Activated naive CD8-positive, alpha-beta T cell (primary cell): ENCODE data around the gene RHOD.

Experiments used
- H3K27ac Mint-ChIP-seq: one replicate; pipeline ENCODE4 v1.8.0; 2021; ENCODE audit warnings: mixed read lengths
- H3K27me3 Mint-ChIP-seq: one replicate; pipeline ENCODE4 v1.8.0; 2021; ENCODE audit warnings: mixed read lengths
- H3K36me3 Mint-ChIP-seq: one replicate; pipeline ENCODE4 v1.8.0; 2021; ENCODE audit warnings: mixed read lengths
- H3K4me1 Mint-ChIP-seq: one replicate; pipeline ENCODE4 v1.8.0; 2021; ENCODE audit warnings: low read depth, mixed read lengths
- H3K4me3 Mint-ChIP-seq: one replicate; pipeline ENCODE4 v1.8.0; 2021; ENCODE audit warnings: mild to moderate bottlenecking, mixed read lengths
- H3K9me3 Mint-ChIP-seq: one replicate; pipeline ENCODE4 v1.8.0; 2021; ENCODE audit warnings: low read depth, mixed read lengths

Gene RHOD

DNA sequence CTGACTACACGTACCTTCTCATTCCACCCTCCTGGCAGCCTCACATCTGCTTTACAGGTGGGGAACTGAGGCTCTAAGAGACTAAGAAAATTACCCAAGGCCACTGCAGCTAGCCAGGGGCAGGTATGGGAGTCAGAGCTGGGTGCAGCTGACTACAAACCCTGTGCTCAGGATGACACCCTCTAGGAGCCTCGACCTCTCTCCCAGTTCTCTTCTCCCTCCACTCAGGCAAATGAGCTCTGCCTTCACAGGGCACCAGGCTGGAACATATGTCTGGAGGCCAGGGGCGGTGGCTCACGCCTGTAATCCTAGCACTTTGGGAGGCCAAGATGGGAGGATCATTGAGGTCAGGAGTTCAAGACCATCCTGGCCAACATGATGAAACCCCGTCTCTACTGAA lies 29.7 kb upstream of the RHOD start:
- H3K4me1 Mint-ChIP-seq = peaks cover 23% of the 10 kb centered on the region
- H3K36me3 Mint-ChIP-seq = no peaks in the 10 kb centered on the region
- H3K9me3 Mint-ChIP-seq = no peaks in the 10 kb centered on the region
- H3K4me3 Mint-ChIP-seq = no peak overlapping the region
- H3K27ac Mint-ChIP-seq = no peak overlapping the region
- H3K27me3 Mint-ChIP-seq = peaks cover 11% of the 10 kb centered on the region

DNA sequence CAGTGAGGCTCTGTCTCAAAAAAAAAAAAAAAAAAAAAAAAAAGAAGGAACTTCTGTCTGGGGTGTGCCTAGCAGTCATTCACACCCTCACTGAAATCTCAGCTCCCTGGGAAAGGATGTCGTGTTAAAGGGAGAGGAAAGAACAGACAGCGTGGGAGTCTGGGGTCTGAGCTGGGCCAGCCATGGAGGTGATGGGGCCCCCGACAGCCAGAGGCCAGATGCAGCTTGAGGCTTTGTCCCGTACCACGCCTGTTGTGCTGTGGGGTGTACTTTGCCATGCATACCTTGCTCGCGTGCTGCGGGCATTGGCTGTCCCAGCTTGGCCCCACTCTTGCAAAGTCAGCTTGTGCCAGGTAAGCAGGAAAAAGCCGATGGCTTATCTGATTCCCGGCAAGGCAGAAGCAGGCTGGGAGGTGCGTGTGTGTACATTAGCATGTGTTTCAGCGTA lies 29.1 kb upstream of the RHOD start:
- H3K27me3 Mint-ChIP-seq = peaks cover 7% of the 10 kb centered on the region
- peaks cover 18% of the 10 kb centered on the region for H3K4me1 Mint-ChIP-seq
- H3K36me3 Mint-ChIP-seq = no peaks in the 10 kb centered on the region
- no peak overlapping the region for H3K27ac Mint-ChIP-seq
- no peaks in the 10 kb centered on the region for H3K9me3 Mint-ChIP-seq
- no peak overlapping the region for H3K4me3 Mint-ChIP-seq

DNA sequence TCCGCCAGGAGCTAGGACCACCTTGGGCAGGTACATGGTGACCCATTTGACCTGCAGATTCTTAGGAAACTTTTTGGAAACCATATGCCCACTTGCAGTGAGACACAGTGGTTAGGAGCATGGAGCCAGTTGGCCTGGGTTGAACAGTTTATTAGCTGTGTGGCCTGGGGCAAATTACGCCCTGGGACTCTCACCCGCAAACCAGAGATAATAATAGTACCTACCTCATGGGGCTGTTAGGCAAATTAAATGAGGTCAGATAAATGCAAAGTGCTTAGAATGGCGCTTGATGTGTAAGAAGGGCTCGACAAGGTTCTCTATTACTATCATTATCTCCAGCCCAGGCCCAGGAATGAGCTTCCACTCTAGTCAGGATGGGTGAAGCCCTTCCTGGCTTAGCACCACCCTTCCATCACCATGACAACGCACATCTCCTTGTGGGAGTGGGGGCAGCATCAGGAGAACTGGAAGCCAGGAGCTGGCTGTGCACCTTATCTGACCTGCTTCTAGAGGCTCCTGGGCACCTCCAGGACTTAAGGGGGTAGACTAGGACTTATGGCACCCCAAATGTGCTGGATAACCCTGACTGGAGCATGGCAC lies 28.6 kb upstream of the RHOD start:
- Mint-ChIP-seq H3K27me3 (peaks cover 5% of the 10 kb centered on the region), H3K36me3 (no peaks in the 10 kb centered on the region), H3K4me3 (no peak overlapping the region), H3K27ac (no peak overlapping the region), H3K4me1 (peaks cover 16% of the 10 kb centered on the region), H3K9me3 (no peaks in the 10 kb centered on the region)

DNA sequence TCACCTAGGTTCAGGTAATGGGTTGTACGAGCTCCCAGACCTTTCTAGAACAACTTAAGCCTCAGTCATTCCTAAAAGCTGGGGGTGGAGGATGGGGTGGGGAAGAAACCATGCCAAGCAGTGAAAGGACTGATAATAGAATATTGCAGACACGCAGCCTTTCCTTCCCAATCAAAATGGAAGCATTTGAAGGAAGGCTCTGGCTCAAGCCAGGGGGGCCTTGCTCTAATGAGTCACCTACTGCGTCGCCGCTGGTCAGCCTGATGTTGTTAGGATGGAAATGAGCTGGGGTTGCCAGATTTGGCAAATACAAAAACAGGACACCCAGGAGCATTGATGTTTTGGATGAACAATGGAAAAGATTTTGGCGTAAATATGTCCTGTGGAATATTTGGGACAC lies 27.5 kb upstream of the RHOD start:
- H3K27ac Mint-ChIP-seq = no peak overlapping the region
- no peaks in the 10 kb centered on the region for H3K9me3 Mint-ChIP-seq
- no peak overlapping the region for H3K4me3 Mint-ChIP-seq
- H3K36me3 Mint-ChIP-seq = no peaks in the 10 kb centered on the region
- peaks cover 4% of the 10 kb centered on the region for H3K27me3 Mint-ChIP-seq
- peaks cover 11% of the 10 kb centered on the region for H3K4me1 Mint-ChIP-seq

DNA sequence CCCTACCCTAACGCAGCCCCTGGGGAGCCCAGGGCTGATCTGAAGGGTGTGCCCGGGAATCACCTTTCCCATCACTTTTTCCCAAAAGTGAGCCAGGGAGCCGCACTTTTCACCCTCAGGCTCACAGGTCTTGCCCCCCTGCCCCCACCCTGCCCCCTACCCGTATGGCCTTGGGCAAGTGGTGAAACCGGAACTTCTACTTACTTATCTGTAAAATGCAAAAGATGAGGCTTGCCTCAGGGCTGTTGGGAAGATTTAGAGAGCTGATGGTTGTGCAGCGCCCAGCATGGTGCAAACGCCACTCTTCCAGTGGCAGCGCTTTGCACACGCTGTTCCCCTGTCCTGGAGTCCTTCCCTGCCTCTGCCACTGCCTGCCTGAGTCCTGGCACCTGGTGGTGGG lies 25.7 kb upstream of the RHOD start:
- H3K4me1 Mint-ChIP-seq = no peaks in the 10 kb centered on the region
- H3K4me3 Mint-ChIP-seq = no peak overlapping the region
- H3K36me3 Mint-ChIP-seq = no peaks in the 10 kb centered on the region
- H3K27me3 Mint-ChIP-seq = peaks cover 4% of the 10 kb centered on the region
- no peaks in the 10 kb centered on the region for H3K9me3 Mint-ChIP-seq
- no peak overlapping the region for H3K27ac Mint-ChIP-seq

DNA sequence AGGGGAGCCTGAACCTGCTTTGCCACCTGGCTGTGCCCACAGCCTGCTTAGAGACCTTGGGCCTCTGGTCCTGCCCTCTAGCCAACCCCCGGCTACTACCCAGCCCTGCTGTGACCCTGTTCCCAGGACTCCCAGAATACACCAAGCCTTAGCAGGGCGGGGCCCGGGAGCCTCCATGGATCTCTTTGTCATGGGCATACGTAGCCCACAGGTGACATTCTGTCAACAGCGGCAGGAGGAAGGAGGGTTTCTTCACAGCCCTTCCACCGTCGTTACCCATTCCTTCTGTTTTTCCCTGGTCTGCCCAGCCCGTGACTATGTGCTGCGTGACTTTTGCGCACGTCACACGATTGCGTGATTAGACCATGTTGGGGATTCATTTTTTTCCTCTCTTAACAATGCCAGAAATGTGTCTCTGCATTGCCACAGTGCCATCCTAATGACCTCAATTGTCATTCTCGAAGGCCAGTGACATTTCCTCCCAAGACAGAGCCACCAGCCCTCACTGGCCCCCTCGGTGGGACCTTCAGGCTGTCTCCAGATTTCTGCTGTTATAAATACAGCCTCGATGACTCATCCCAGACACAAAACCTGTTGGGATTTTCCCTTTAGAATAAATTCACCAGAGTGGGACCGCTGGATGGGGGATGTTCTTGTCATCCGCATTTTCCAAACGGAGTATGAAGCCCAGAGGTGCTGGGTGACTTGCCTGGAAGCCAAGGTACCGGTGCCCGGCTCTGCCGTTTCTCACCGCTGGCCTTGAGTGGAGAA lies 24.7 kb upstream of the RHOD start:
- Mint-ChIP-seq H3K9me3 (no peaks in the 10 kb centered on the region), H3K4me3 (no peak overlapping the region), H3K36me3 (no peaks in the 10 kb centered on the region), H3K27ac (no peak overlapping the region), H3K4me1 (no peaks in the 10 kb centered on the region), H3K27me3 (peaks cover 5% of the 10 kb centered on the region)

DNA sequence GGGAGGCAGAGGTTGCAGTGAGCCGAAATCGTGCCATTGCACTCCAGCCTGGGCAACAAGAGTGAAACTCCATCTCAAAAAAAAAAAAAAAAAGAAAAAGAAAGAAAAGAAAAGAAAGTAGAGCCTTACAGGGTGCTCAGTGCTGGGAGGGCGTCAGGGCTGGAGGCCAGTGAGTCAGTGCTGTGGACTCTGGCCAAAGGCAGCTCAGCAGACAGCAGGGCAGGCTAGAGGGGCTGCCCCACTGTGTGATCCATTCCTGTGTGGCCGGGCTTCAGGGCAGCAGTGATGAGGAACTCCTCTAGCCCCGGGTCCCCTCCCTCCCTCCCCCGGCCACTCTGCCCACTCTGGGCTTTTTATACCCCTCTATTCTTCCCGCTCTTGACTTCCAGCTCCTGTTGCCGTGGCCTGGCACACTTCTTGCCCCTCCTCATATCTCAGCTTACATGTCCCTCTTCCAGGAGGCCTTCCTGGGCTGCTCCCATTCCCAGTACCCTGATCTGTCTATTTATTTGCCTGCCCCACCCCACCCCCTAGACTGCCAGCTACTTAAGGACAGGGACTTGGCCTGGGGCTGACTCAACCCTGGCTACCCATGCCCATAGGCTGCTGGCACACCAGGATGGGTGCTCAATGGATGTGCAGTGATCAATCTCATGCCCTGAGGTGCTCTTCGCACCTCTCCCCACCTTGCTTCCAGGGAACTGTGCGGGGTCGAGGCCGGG lies 23.7 kb upstream of the RHOD start:
- no peaks in the 10 kb centered on the region for H3K4me1 Mint-ChIP-seq
- no peak overlapping the region for H3K27ac Mint-ChIP-seq
- H3K4me3 Mint-ChIP-seq = no peak overlapping the region
- peaks cover 5% of the 10 kb centered on the region for H3K27me3 Mint-ChIP-seq
- H3K9me3 Mint-ChIP-seq = no peaks in the 10 kb centered on the region
- H3K36me3 Mint-ChIP-seq = no peaks in the 10 kb centered on the region

DNA sequence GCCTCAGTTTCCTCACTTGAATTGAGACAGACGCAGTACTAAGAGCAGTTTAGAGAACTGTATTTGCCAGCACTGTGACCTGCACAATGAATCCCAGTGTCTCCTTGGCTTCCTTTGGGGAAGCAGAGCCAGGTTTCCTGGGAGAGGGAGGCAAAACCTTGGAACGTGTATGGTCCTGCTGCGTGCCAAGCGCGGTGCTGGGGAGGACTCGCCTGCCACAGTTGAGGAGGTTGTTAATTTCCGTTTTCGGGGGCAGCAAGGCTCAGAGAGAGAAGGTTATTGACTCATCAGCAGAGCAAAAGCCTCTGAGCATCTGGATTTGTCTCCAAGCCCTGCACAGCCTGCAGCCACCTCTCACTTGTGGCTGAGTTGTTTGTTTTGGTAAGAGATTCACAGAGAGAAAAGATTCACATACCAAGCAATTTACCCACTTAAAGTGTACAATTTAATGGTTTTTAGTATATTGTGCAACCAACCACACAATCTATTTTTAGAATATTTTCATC lies 22.9 kb upstream of the RHOD start:
- H3K4me1 Mint-ChIP-seq = no peaks in the 10 kb centered on the region
- H3K9me3 Mint-ChIP-seq = no peaks in the 10 kb centered on the region
- H3K36me3 Mint-ChIP-seq = no peaks in the 10 kb centered on the region
- peaks cover 5% of the 10 kb centered on the region for H3K27me3 Mint-ChIP-seq
- H3K27ac Mint-ChIP-seq = no peak overlapping the region
- no peak overlapping the region for H3K4me3 Mint-ChIP-seq

DNA sequence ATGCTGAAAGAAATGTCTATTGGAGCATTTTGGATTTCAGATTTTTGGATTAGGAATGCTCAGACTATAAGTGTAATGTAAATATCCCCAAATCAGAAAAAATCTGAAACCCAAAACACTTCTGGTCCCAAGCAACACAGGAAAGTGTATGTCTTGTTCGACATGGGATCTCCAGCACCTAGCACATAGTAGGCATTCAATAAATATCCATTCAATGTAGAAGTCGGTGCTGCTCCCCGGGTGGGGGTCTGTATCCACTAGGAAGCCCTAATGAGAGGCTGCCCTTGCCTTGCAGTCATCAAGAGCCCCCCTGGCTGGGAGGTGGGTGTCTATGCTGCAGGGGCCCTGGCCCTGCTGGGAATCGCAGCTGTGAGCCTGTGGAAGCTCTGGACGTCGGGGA lies 22.3 kb upstream of the RHOD start:
- Mint-ChIP-seq H3K4me1 (no peaks in the 10 kb centered on the region), H3K27ac (no peak overlapping the region), H3K36me3 (no peaks in the 10 kb centered on the region), H3K9me3 (no peaks in the 10 kb centered on the region), H3K4me3 (no peak overlapping the region), H3K27me3 (peaks cover 3% of the 10 kb centered on the region)

DNA sequence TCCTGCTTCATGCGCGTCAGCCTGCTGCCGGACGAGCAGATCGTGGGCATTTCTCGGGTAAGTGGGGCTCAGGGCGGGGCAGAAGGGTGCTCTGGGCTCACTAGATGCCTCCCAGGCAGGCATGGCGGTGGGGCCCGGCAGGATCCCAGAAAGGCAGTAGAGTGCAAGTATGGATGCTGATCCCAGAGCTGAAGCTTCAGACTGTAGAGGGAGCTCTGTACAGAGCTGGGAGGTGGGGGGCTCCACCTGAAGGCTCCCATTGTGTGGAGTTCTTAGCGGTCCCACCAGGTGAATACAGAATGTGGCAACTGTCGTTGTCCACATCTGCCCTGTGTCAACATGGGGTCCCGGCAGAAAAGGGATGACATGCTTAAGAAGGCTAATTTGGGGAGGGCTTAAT lies 16.5 kb upstream of the RHOD start:
- H3K4me3 Mint-ChIP-seq = no peak overlapping the region

DNA sequence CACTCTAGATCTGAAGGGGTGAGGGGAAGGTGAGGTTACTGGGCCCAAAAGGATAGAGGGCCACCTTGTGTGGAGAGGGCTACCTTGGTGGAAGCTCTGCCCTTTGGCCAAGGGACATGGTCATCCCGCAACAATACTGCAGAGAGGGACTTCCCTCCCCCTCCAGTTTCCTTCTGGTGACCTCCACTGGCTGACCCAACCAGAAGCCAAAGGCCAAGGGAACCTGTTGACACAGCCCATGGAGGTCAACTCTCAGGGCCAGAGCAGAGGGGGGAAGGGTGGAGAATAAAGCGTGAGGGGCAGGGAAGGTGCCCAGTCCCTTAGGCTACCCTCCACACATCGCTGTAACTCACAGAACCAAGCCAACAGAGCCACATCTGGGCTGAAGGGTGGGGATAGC lies 15.0 kb upstream of the RHOD start:
- no peak overlapping the region for H3K27ac Mint-ChIP-seq

More for the DNA sequence above, 16.5 kb upstream of the RHOD start:
- peaks cover 9% of the 10 kb centered on the region for H3K27me3 Mint-ChIP-seq
- H3K36me3 Mint-ChIP-seq = no peaks in the 10 kb centered on the region
- H3K9me3 Mint-ChIP-seq = no peaks in the 10 kb centered on the region
- H3K4me1 Mint-ChIP-seq = no peaks in the 10 kb centered on the region
- no peak overlapping the region for H3K27ac Mint-ChIP-seq

DNA sequence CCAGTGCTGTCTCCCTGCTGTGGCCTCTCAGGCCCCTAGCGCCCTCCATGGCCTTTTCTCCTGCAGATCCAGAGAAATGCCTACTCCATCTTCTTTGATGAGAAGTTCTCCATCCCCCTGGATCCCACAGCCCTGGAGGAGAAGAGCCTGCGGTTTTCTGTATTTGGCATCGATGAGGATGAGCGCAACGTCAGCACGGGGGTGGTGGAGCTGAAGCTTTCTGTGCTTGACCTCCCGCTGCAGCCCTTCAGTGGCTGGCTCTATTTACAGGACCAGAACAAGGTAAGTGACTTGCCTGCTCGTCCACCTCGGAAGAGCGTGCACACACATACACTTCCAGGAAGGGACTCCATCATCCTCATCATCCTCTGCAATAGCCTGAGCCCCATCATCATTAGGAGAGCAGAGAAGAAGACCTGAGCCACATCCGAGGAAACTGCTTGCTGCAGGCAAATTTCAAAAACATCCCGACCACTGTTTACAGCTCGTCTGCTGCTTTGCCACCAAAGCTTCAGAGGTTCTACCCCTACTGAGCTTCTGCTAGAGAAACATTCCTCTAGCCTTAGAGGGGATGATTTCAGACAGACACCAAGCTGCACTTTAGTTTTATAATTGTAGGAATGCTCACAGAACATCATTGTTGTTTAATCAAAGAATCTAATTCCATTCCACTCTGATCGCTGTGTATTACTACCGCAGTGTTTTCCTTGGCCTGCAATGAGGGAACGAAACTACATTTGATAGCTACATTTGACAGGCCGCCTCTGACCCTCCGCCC lies 12.9 kb upstream of the RHOD start:
- Mint-ChIP-seq H3K9me3 (no peaks in the 10 kb centered on the region), H3K4me3 (no peak overlapping the region), H3K36me3 (no peaks in the 10 kb centered on the region), H3K27me3 (peaks cover 8% of the 10 kb centered on the region), H3K4me1 (no peaks in the 10 kb centered on the region), H3K27ac (no peak overlapping the region)

More for the DNA sequence above, 15.0 kb upstream of the RHOD start:
- H3K36me3 Mint-ChIP-seq = no peaks in the 10 kb centered on the region
- no peaks in the 10 kb centered on the region for H3K4me1 Mint-ChIP-seq
- H3K4me3 Mint-ChIP-seq = no peak overlapping the region
- peaks cover 8% of the 10 kb centered on the region for H3K27me3 Mint-ChIP-seq
- no peaks in the 10 kb centered on the region for H3K9me3 Mint-ChIP-seq

DNA sequence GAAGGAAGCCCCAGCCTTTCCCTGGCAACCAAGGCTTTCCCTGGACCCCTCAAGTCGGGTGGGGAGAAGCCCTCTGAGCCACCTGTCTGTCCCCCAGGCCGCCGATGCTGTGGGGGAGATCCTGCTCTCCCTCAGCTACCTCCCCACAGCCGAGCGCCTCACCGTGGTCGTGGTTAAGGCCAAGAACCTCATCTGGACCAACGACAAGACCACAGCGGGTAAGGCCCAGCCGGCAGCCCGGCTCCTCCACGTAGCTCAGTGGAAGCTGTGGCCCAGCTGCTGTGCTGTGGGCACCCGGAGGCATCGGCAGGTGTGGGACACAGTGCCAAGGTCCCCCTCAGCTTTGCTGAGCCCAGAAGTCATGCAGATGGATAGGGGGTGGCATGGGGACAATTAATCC lies 12.2 kb upstream of the RHOD start:
- Mint-ChIP-seq H3K27me3 (peaks cover 8% of the 10 kb centered on the region), H3K4me1 (no peaks in the 10 kb centered on the region), H3K27ac (no peak overlapping the region), H3K9me3 (no peaks in the 10 kb centered on the region), H3K4me3 (no peak overlapping the region), H3K36me3 (no peaks in the 10 kb centered on the region)

DNA sequence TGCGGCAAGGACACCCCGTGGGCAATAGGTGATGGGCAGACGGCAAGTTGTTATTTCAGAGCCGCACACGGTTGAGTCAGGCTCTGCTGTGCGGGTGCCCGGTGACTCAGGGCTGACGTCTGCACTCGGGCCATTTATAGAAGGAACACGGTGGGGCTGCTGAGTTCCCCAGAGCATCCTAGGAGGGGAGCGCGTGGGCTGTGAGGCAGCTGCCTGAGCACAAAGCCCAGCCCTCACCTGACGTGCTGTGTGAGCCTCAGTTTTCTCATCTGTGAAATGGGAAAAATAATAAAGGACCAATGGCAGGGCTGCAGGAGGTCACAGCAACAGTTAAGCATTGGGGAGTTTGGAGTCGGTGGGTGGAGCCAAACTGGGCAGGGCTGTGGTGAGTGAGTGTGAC lies 11.3 kb upstream of the RHOD start:
- Mint-ChIP-seq H3K9me3 (no peaks in the 10 kb centered on the region), H3K4me1 (no peaks in the 10 kb centered on the region), H3K4me3 (no peak overlapping the region), H3K27me3 (peaks cover 8% of the 10 kb centered on the region), H3K27ac (no peak overlapping the region), H3K36me3 (no peaks in the 10 kb centered on the region)
